Tibial nerve (tissue), 4 donors: Measurements from ENCODE around the gene ARHGAP26. TPM values are rescaled to one million over a fixed set of nuclear protein-coding genes. Genes with fewer than 3 reads are reported as not detected.

Experiments used
- DNase-seq, 2 donors: peaks; one replicate each; pipeline ENCODE4 v3.0.0-alpha.2; 2019; ENCODE audit warnings: low spot score in 2 of 2
- H3K27ac ChIP-seq, 4 donors: fragments of 200-600 bp; sonication (generic) in 3 of 4; one replicate each; pipeline ENCODE4 v1.5.1; 2017 to 2019; ENCODE audit warnings: mild to moderate bottlenecking in 1 of 4
- H3K27me3 ChIP-seq, 2 donors: fragments of 200-600 bp; sonication (generic) in 1 of 2; one replicate each; pipeline versions ENCODE4 v1.5.1 to v1.6.0; 2017 to 2019
- H3K36me3 ChIP-seq, 3 donors: fragments of 200-600 bp; sonication (generic); one replicate each; pipeline ENCODE4 v1.5.1; 2018 to 2019
- H3K4me1 ChIP-seq, 4 donors: fragments of 200-600 bp; sonication (generic) in 3 of 4; one replicate each; pipeline ENCODE4 v1.5.1; 2017 to 2019
- H3K4me3 ChIP-seq, 4 donors: fragments of 200-600 bp; sonication (generic) in 3 of 4; one replicate each; pipeline ENCODE4 v1.5.1; 2017 to 2019; ENCODE audit warnings: mild to moderate bottlenecking in 1 of 4, moderate library complexity in 1 of 4
- H3K9me3 ChIP-seq, 4 donors: fragments of 200-600 bp; sonication (generic) in 3 of 4; one replicate each; pipeline ENCODE4 v1.5.1; 2017 to 2019
- CTCF ChIP-seq, 5 experiments: fragments of 200-600 bp in 3 of 5; fragments of 450-650 bp in 2 of 5; sonication (generic) in 3 of 5; IDR thresholded peaks; one replicate each; pipeline ENCODE4 v1.5.1; 2016 to 2019; ENCODE audit warnings: antibody characterized with exemption in 5 of 5, mild to moderate bottlenecking in 3 of 5, moderate library complexity in 2 of 5
- EP300 ChIP-seq, 2 donors: sonication (generic); formaldehyde crosslinking; IDR thresholded peaks; one replicate each; pipeline ENCODE4 v1.6.1; 2017; ENCODE audit warnings: antibody characterized with exemption in 2 of 2, mild to moderate bottlenecking in 1 of 2
- POLR2A ChIP-seq, 2 donors: fragments of 450-650 bp; IDR thresholded peaks; one replicate each; pipeline ENCODE4 v1.6.1; 2017; ENCODE audit warnings: antibody characterized with exemption in 2 of 2, mild to moderate bottlenecking in 2 of 2, moderate library complexity in 2 of 2
- WGBS, 2 donors: methylation state at CpG; one replicate each; pipeline ENCODE4 v1.1.5; 2018; 5-methylcytosine and 5-hydroxymethylcytosine counted together
- total RNA-seq, 4 donors: library from RNA; depleted of rRNA; stranded (reverse); fragments of >200 nt; gene quantifications; one replicate each; pipeline ENCODE4 v1.1.0, GENCODE V29; 2016

The ARHGAP26 gene
- total RNA-seq, 4 donors from 2014 or later: 33.7 to 77.8 (median 57.8) TPM

GRCh38 chr5:142915813-142916424, 145.7 kb downstream of the ARHGAP26 start:
- peaks cover 0 to 57% (median 0%) of the 10 kb centered on the region in 3 donors for H3K36me3 ChIP-seq
- 70 to 71% methylated on average over 8 of the region's 8 CpGs for WGBS, 2 donors
- no peaks in the 10 kb centered on the region for H3K4me1 ChIP-seq

GRCh38 chr5:142918959-142919635, 148.9 kb downstream of the ARHGAP26 start:
- H3K4me1 ChIP-seq: peaks cover 0 to 15% (median 0%) of the 10 kb centered on the region in 4 donors
- no peak overlapping the region for H3K27ac ChIP-seq
- H3K36me3 ChIP-seq: peaks cover 0 to 28% (median 0%) of the 10 kb centered on the region in 3 donors
- no peak for DNase-seq
- TF ChIP-seq POLR2A (IDR thresholded peaks at IDR 0.05): no peak
- no peak for TF ChIP-seq EP300 (IDR thresholded peaks at IDR 0.05)
- no peak for TF ChIP-seq CTCF (IDR thresholded peaks at IDR 0.05)
- no peak overlapping the region for H3K4me3 ChIP-seq
- no peaks in the 10 kb centered on the region for H3K27me3 ChIP-seq
- H3K9me3 ChIP-seq: no peaks in the 10 kb centered on the region
- 77 to 81% methylated on average over 7 of the region's 7 CpGs for WGBS, 2 donors

More at GRCh38 chr5:142915813-142916424, 145.7 kb downstream of the ARHGAP26 start:
- no peaks in the 10 kb centered on the region for H3K9me3 ChIP-seq
- H3K4me3 ChIP-seq: no peak overlapping the region
- H3K27ac ChIP-seq: no peak overlapping the region
- H3K27me3 ChIP-seq: no peaks in the 10 kb centered on the region
- TF ChIP-seq POLR2A (IDR thresholded peaks at IDR 0.05) (no peak), CTCF (IDR thresholded peaks at IDR 0.05) (peak in 3 of 5 experiments; percentile 11 to 15 (median 14)), EP300 (IDR thresholded peaks at IDR 0.05) (no peak)
- no peak for DNase-seq

GRCh38 chr5:142920849-142921612, 150.9 kb downstream of the ARHGAP26 start:
- Histone ChIP-seq H3K27me3 (no peaks in the 10 kb centered on the region), H3K4me1 (peaks cover 0 to 29% (median 3%) of the 10 kb centered on the region in 4 donors), H3K27ac (no peak overlapping the region), H3K9me3 (no peaks in the 10 kb centered on the region), H3K36me3 (peaks cover 0 to 8% (median 0%) of the 10 kb centered on the region in 3 donors), H3K4me3 (no peak overlapping the region)
- 84 to 85% methylated on average over 3 of the region's 3 CpGs for WGBS, 2 donors
- TF ChIP-seq POLR2A (IDR thresholded peaks at IDR 0.05) (no peak), EP300 (IDR thresholded peaks at IDR 0.05) (no peak), CTCF (IDR thresholded peaks at IDR 0.05) (no peak)
- DNase-seq: no peak

GRCh38 chr5:142922223-142922952, 152.2 kb downstream of the ARHGAP26 start:
- peak overlapping the region in 1 of 4 donors; percentile 6 for H3K27ac ChIP-seq

More at GRCh38 chr5:142922223-142922952, 152.2 kb downstream of the ARHGAP26 start:
- Histone ChIP-seq H3K4me1 (peaks cover 0 to 34% (median 7%) of the 10 kb centered on the region in 4 donors), H3K27me3 (no peaks in the 10 kb centered on the region), H3K4me3 (no peak overlapping the region), H3K9me3 (no peaks in the 10 kb centered on the region), H3K36me3 (peaks cover 0 to 4% (median 0%) of the 10 kb centered on the region in 3 donors)
- TF ChIP-seq POLR2A (IDR thresholded peaks at IDR 0.05) (no peak), CTCF (IDR thresholded peaks at IDR 0.05) (peak; percentile 32 to 69 (median 48))
- DNase-seq: no peak
- WGBS, 2 donors: 62 to 84% methylated on average over 1 of the region's 1 CpG
